Measurements from ENCODE around the gene KDELR3. TPM values are rescaled to one million over a fixed set of nuclear protein-coding genes. Genes with fewer than 3 reads are reported as not detected.
A peak's percentile ranks its signal among the peaks of the same experiment; 100 is the strongest.

Gene KDELR3
- total RNA-seq, 2 experiments from 2014 or later: 0.57 to 0.77 TPM

GRCh38 chr22:38501797-38502672, 34.1 kb downstream of the KDELR3 start:
- no peak for DNase-seq
- Mint-ChIP-seq H3K4me1 (ENCODE audit: low read depth) (peaks cover 61% of the 10 kb centered on the region), H3K27me3 (ENCODE audit: low read depth) (no peaks in the 10 kb centered on the region), H3K9me3 (no peaks in the 10 kb centered on the region), H3K36me3 (ENCODE audit: low read depth) (peaks cover 77% of the 10 kb centered on the region), H3K4me3 (peak overlapping the region; percentile 98), H3K27ac (peak overlapping the region; percentile 46)
- CTCF ChIA-PET: interaction anchor here (0.6 to 1.5 kb wide), 3 partner anchors 10 to 128 kb away, joined by 3 to 5 read pairs (median 4); no protein-coding TSS in a partner anchor
- intact Hi-C loops (cut with micrococcal nuclease): loop anchor here (1.0 kb wide), 1 partner anchor 12 kb away; no protein-coding TSS in a partner anchor

- no peaks in the 10 kb centered on the region for H3K9me3 Mint-ChIP-seq
- peaks cover 60% of the 10 kb centered on the region for H3K4me1 Mint-ChIP-seq (ENCODE audit: low read depth)
- CTCF ChIA-PET: interaction anchor here (1.5 kb wide), 1 partner anchor 9 kb away, joined by 4 read pairs; no protein-coding TSS in a partner anchor
These were observed 35.1 kb downstream of the KDELR3 start for GRCh38 chr22:38503021-38503420.

DNA sequence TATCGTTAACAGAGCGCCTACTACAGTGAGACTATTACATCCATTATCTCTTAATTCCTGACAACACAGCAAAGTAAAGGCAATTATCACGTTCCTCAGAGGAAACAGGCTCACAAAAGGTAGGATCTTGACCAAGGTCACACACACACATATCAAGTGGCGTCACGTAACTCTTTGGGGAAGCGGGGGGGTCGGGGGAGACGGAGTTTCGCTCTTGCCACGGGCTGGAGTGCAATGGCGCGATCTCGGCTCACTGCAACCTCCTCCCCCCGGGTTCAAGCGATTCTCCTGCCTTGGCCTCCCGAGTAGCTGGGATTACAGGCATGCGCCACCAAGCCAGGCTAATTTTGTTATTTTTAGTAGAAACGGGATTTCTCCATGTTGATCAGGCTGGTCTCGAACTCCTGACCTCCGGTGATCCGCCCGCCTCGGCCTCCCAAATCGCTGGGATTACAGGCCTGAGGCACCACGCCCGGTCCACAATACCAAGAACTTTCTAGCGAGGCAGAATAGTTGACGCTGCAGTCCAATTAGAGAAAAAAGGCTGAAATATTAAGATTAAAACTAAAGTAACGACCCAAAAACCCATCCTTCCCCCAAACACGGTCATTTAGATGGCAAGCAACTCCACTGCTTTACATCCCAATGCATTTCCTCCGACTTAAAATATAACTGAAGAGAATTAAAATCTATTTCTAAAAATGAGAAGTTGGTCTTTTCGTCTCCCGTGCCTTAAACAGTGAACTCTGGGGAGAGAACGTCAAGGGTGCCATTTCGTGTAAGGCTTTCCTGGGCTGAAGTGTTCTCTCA, 37.0 kb downstream of the KDELR3 start:
- no peaks in the 10 kb centered on the region for H3K27me3 Mint-ChIP-seq (ENCODE audit: low read depth)
- peak overlapping the region; percentile 98 for H3K4me3 Mint-ChIP-seq
- H3K36me3 Mint-ChIP-seq (ENCODE audit: low read depth): peaks cover 57% of the 10 kb centered on the region
- intact Hi-C loops (cut with micrococcal nuclease): loop anchor here (5.0 kb wide), 1 partner anchor 108 kb away; no protein-coding TSS in a partner anchor
- no peaks in the 10 kb centered on the region for H3K9me3 Mint-ChIP-seq
- CTCF ChIA-PET: no interaction called here
- peaks cover 45% of the 10 kb centered on the region for H3K4me1 Mint-ChIP-seq (ENCODE audit: low read depth)
- peak; percentile 78 for DNase-seq
- peak overlapping the region; percentile 99 for H3K27ac Mint-ChIP-seq

More at GRCh38 chr22:38503021-38503420, 35.1 kb downstream of the KDELR3 start:
- Mint-ChIP-seq H3K27me3 (ENCODE audit: low read depth) (no peaks in the 10 kb centered on the region), H3K36me3 (ENCODE audit: low read depth) (peaks cover 73% of the 10 kb centered on the region), H3K27ac (peak overlapping the region; percentile 69), H3K4me3 (peak overlapping the region; percentile 98)
- DNase-seq: no peak
- intact Hi-C loops (cut with micrococcal nuclease): loop anchor here (1.0 kb wide), 1 partner anchor 9 kb away; no protein-coding TSS in a partner anchor

- intact Hi-C loops (cut with micrococcal nuclease): loop anchor here (1.0 to 5.0 kb wide), 5 partner anchors 27 to 661 kb away; partner anchors contain the start of genes ANKRD54, DMC1 and GTPBP1
- H3K4me1 Mint-ChIP-seq (ENCODE audit: low read depth): peaks cover 41% of the 10 kb centered on the region
- H3K36me3 Mint-ChIP-seq (ENCODE audit: low read depth): peaks cover 52% of the 10 kb centered on the region
- H3K27ac Mint-ChIP-seq: peak overlapping the region; percentile 100
- CTCF ChIA-PET: no interaction called here
- peak; percentile 62 for DNase-seq
- H3K27me3 Mint-ChIP-seq (ENCODE audit: low read depth): no peaks in the 10 kb centered on the region
- no peaks in the 10 kb centered on the region for H3K9me3 Mint-ChIP-seq
- H3K4me3 Mint-ChIP-seq: peak overlapping the region; percentile 98
These were observed 37.7 kb downstream of the KDELR3 start for GRCh38 chr22:38505541-38506117.

DNA sequence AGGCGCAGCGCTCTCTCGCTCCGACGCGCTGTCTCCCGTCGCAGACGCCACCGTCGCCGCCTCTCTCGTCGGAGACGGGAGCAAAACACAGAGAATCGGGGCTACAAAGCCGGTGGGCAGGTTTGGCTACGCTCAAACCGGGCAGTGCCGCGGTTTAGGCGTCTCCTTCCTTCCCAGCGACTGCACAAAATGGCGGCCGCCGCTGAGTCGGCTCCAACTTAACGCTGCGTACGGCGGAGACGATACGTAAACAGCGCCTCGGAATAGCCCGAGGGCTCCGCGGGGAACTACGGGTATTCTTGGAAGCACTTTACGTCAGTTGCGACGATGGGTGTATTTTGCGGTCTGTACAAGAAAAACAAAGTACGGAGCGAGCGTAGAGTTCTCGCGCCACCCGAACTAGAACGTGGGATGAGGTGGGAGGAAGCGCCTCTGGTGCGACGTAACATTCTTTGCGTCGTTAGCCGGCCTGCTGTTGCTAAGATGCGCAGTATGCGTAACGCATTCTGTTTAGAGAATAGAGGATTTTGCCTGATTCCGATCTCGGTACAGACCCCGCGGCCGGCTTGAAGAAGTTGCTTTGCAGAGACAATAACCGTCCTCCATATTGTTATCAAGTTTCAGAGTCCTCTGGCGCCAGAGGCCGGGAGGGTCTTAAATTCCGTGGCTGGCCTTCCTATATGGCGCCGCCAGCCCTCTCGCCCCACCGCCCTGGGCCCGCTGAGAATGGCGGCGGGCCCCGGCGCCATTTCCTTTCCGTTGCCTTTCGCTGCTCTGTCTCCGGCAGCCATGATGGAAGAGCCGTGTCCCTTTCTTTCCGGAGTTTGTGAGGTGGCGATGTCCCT, 38.4 kb downstream of the KDELR3 start, which contains the start of gene DDX17:
TSS of gene DDX17 (minus strand) at position 194 of the 845 bp plus-strand sequence.
- peaks cover 45% of the 10 kb centered on the region for H3K36me3 Mint-ChIP-seq (ENCODE audit: low read depth)
- intact Hi-C loops (cut with micrococcal nuclease): loop anchor here (1.0 to 5.0 kb wide), 5 partner anchors 26 to 662 kb away; partner anchors contain the start of genes ANKRD54, DMC1 and GTPBP1
- peak; percentile 97 for DNase-seq
- no peaks in the 10 kb centered on the region for H3K27me3 Mint-ChIP-seq (ENCODE audit: low read depth)
- H3K9me3 Mint-ChIP-seq: no peaks in the 10 kb centered on the region
- peak within 1 kb of the TSS; percentile 98 for H3K4me3 Mint-ChIP-seq
- CTCF ChIA-PET: no interaction called here
- peaks cover 36% of the 10 kb centered on the region for H3K4me1 Mint-ChIP-seq (ENCODE audit: low read depth)
- H3K27ac Mint-ChIP-seq: peak within 1 kb of the TSS; percentile 100

DNA sequence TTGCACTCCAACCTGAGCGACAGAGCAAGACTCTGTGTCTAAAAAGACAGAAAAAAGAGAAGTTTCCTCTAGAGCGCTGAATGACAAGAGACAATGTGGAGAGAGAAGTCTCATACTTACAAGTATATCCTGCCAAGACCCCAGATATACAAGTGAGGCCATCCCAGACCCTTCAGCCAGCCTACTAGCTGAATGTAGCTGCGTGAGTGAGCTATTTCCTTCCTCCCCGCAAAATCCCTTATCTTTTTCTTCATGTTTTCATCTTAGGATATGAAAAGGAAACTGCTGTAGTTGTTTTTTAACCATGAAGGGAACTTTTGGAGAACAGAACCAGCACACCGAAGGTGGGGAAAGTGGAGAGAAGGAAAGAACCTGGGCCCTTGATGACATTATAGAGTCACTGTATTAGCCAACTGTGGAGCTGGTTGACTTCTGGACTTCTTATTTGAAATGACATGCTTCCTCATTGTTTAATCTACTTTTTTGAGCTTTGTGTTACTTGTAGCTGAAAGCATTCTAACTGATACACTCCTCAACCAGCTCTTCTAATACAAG, 42.6 kb downstream of the KDELR3 start:
- H3K27me3 Mint-ChIP-seq (ENCODE audit: low read depth): no peaks in the 10 kb centered on the region
- H3K36me3 Mint-ChIP-seq (ENCODE audit: low read depth): peaks cover 5% of the 10 kb centered on the region
- CTCF ChIA-PET: interaction anchor here (0.6 to 2.6 kb wide), 3 partner anchors 61 to 458 kb away, joined by 3 to 11 read pairs (median 5); partner anchors contain the start of gene DMC1
- H3K27ac Mint-ChIP-seq: no peak overlapping the region
- peaks cover 8% of the 10 kb centered on the region for H3K4me1 Mint-ChIP-seq (ENCODE audit: low read depth)
- no peak for DNase-seq
- H3K4me3 Mint-ChIP-seq: no peak overlapping the region
- intact Hi-C loops (cut with micrococcal nuclease): no loop called here
- H3K9me3 Mint-ChIP-seq: no peaks in the 10 kb centered on the region

DNA sequence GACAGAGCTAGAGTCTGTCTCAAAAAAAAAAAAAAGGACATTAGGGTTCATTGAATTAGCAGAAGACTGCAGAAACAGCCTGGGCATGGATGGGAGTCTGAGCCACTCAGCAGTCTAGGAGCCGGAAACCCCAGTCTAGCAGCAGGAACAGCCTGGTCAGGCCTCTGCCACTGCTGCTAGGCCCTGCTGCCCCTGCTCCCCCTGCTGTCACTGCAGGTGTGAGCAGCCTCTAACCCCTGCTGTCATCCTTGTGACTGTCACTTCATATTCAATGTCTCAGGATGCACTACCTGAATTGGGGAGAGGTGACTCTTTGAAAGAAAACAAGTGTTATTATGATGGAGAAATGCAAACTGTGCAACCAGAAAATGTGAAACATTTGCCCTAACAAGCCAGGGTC, 45.2 kb downstream of the KDELR3 start:
- Mint-ChIP-seq H3K27me3 (ENCODE audit: low read depth) (no peaks in the 10 kb centered on the region), H3K36me3 (ENCODE audit: low read depth) (no peaks in the 10 kb centered on the region), H3K4me1 (ENCODE audit: low read depth) (no peaks in the 10 kb centered on the region), H3K4me3 (no peak overlapping the region), H3K27ac (no peak overlapping the region), H3K9me3 (no peaks in the 10 kb centered on the region)
- intact Hi-C loops (cut with micrococcal nuclease): no loop called here
- peak; percentile 63 for DNase-seq
- CTCF ChIA-PET: interaction anchor here (1.2 kb wide), 1 partner anchor 11 kb away, joined by 4 read pairs; no protein-coding TSS in a partner anchor

- DNase-seq: no peak
- no peaks in the 10 kb centered on the region for H3K4me1 Mint-ChIP-seq (ENCODE audit: low read depth)
- CTCF ChIA-PET: no interaction called here
- no peaks in the 10 kb centered on the region for H3K36me3 Mint-ChIP-seq (ENCODE audit: low read depth)
- no peak overlapping the region for H3K4me3 Mint-ChIP-seq
- no peaks in the 10 kb centered on the region for H3K9me3 Mint-ChIP-seq
- no peaks in the 10 kb centered on the region for H3K27me3 Mint-ChIP-seq (ENCODE audit: low read depth)
- H3K27ac Mint-ChIP-seq: no peak overlapping the region
- intact Hi-C loops (cut with micrococcal nuclease): no loop called here
These were observed 50.7 kb downstream of the KDELR3 start for GRCh38 chr22:38518620-38519019.

- H3K9me3 Mint-ChIP-seq: no peaks in the 10 kb centered on the region
- intact Hi-C loops (cut with micrococcal nuclease): no loop called here
- H3K27me3 Mint-ChIP-seq (ENCODE audit: low read depth): peaks cover 2% of the 10 kb centered on the region
- CTCF ChIA-PET: no interaction called here
- H3K4me1 Mint-ChIP-seq (ENCODE audit: low read depth): no peaks in the 10 kb centered on the region
- H3K4me3 Mint-ChIP-seq: no peak overlapping the region
- H3K36me3 Mint-ChIP-seq (ENCODE audit: low read depth): no peaks in the 10 kb centered on the region
- H3K27ac Mint-ChIP-seq: no peak overlapping the region
- no peak for DNase-seq
These were observed 51.8 kb downstream of the KDELR3 start for GRCh38 chr22:38519453-38520250.

DNA sequence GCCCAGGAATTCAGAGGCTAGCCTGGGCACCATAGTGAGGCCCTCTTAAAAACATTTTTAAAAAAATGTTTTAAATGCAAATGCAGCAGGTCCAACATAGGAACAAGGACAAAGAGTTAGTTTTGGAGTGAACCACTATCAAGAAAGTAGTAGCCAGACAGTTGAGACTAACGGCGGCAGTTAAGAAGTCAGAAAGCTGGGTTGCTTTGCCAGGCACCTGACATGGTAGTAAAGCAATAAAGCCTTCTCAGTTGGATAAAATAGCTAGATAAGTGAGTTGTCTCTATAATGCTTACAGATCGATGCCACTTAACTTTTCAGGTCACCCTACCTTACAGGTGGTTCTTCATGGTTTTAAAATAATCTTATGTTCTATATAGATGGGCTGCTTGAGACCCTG, 55.1 kb downstream of the KDELR3 start:
- Mint-ChIP-seq H3K27ac (no peak overlapping the region), H3K27me3 (ENCODE audit: low read depth) (peaks cover 2% of the 10 kb centered on the region), H3K4me1 (ENCODE audit: low read depth) (no peaks in the 10 kb centered on the region), H3K36me3 (ENCODE audit: low read depth) (no peaks in the 10 kb centered on the region), H3K9me3 (no peaks in the 10 kb centered on the region), H3K4me3 (no peak overlapping the region)
- DNase-seq: no peak
- intact Hi-C loops (cut with micrococcal nuclease): no loop called here
- CTCF ChIA-PET: interaction anchor here (0.9 to 1.6 kb wide), 3 partner anchors 8 to 17 kb away, joined by 3 read pairs; no protein-coding TSS in a partner anchor

Data from activated naive CD4-positive, alpha-beta T cell treated with anti-CD3 and anti-CD28 coated beads for 36 hours (primary cell).